SK-N-SH (cell line): ENCODE measurements around the gene DSCAML1. TPM values are rescaled to one million over a fixed set of nuclear protein-coding genes. Genes with fewer than 3 reads are reported as not detected.

Experiments used
- CTCF ChIA-PET: fragments of 300-600, 350-600 bp; formaldehyde crosslinking; extraction: SDS; loops from one replicate; lab custom pipeline; 2021; lab: Yijun Ruan, JAX
- POLR2A ChIA-PET: fragments of 350-600 bp; sonication (Branson Sonifier 250); formaldehyde crosslinking; extraction: SDS; loops from one replicate; lab custom pipeline; 2020; ENCODE audit warnings: antibody characterized with exemption, inconsistent platforms; lab: Yijun Ruan, JAX
- DNase-seq: peaks from one replicate; pipeline ENCODE4 v3.0.0; 2012
- H2AFZ ChIP-seq: fragments of 200-600 bp; sonication (generic); 2 replicates; pipeline ENCODE4 v1.8.1; 2016; ENCODE audit warnings: antibody characterized with exemption, mild to moderate bottlenecking, low read depth
- H3F3A ChIP-seq: fragments of 200-600 bp; sonication (generic); replicated peaks from 2 replicates; pipeline ENCODE3; 2016; ENCODE audit warnings: antibody characterized with exemption, mild to moderate bottlenecking; ENCODE audit not compliant: insufficient read depth
- H3K27ac ChIP-seq, 2 experiments: fragments of 200-500 bp in 1 of 2; fragments of 200-600 bp in 1 of 2; sonication (Bioruptor generic) in 1 of 2; sonication (generic), shearing (Covaris generic) in 1 of 2; 2 replicates each; pipeline versions ENCODE4 v1.5.1 to v1.6.1; 2014 to 2016; ENCODE audit warnings: low read depth in 2 of 2, inconsistent platforms in 1 of 2, low read length in 1 of 2, mild to moderate bottlenecking in 1 of 2, mixed read lengths in 1 of 2
- H3K27me3 ChIP-seq: fragments of 200-600 bp; sonication (generic), shearing (Covaris generic); 2 replicates; pipeline ENCODE4 v1.6.1; 2016; ENCODE audit warnings: mixed run types; ENCODE audit not compliant: insufficient read depth
- H3K36me3 ChIP-seq, 2 experiments: fragments of 200-500 bp in 1 of 2; fragments of 200-600 bp in 1 of 2; sonication (Bioruptor generic) in 1 of 2; sonication (generic) in 1 of 2; replicated peaks in 1 of 2; 2 replicates each; pipeline versions ENCODE3 to v1.5.1; 2014 to 2016; ENCODE audit warnings: low read length in 1 of 2, mild to moderate bottlenecking in 1 of 2; ENCODE audit not compliant: insufficient read depth in 2 of 2, control insufficient read depth in 1 of 2
- H3K4me1 ChIP-seq, 2 experiments: fragments of 200-500 bp in 1 of 2; fragments of 200-600 bp in 1 of 2; sonication (Bioruptor generic) in 1 of 2; sonication (generic), shearing (Covaris generic) in 1 of 2; 2 replicates each; pipeline versions ENCODE4 v1.5.1 to v1.6.1; 2014 to 2016; ENCODE audit warnings: low read depth in 1 of 2, low read length in 1 of 2, mixed run types in 1 of 2; ENCODE audit not compliant: insufficient read depth in 2 of 2, control insufficient read depth in 1 of 2
- H3K4me2 ChIP-seq: fragments of 200-600 bp; sonication (generic), shearing (Covaris generic); 2 replicates; pipeline ENCODE4 v1.6.1; 2017; ENCODE audit warnings: mixed run types
- H3K4me3 ChIP-seq, 2 experiments: fragments of 200-500 bp in 1 of 2; fragments of 200-600 bp in 1 of 2; sonication (Bioruptor generic) in 1 of 2; sonication (generic), shearing (Covaris generic) in 1 of 2; 2 replicates each; pipeline versions ENCODE4 v1.5.1 to v1.8.1; 2014 to 2016; ENCODE audit warnings: low read depth in 2 of 2, inconsistent platforms in 1 of 2, low read length in 1 of 2, mild to moderate bottlenecking in 1 of 2, mixed read lengths in 1 of 2, moderate library complexity in 1 of 2
- H3K79me2 ChIP-seq: fragments of 200-600 bp; sonication (generic); 2 replicates; pipeline ENCODE4 v1.8.1; 2017; ENCODE audit warnings: mild to moderate bottlenecking; ENCODE audit not compliant: insufficient read depth
- H3K9ac ChIP-seq: fragments of 200-600 bp; sonication (generic); 2 replicates; pipeline ENCODE4 v1.6.1; 2017; ENCODE audit warnings: mixed run types
- H3K9me2 ChIP-seq: fragments of 200-600 bp; sonication (generic); 2 replicates; pipeline ENCODE4 v1.6.1; 2017; ENCODE audit warnings: mixed run types
- H3K9me3 ChIP-seq: fragments of 200-600 bp; sonication (generic); 2 replicates; pipeline ENCODE4 v1.6.1; 2017; ENCODE audit warnings: mixed run types, mild to moderate bottlenecking, moderate library complexity
- H4K20me1 ChIP-seq: fragments of 200-600 bp; sonication (generic); 2 replicates; pipeline ENCODE4 v1.6.1; 2017; ENCODE audit warnings: mild to moderate bottlenecking, mixed run types; ENCODE audit not compliant: insufficient read depth
- CHD2 ChIP-seq: fragments of 150-350 bp; IDR thresholded peaks from 2 replicates; pipeline ENCODE4 v1.6.1; 2018; ENCODE audit warnings: low read length; ENCODE audit not compliant: partially characterized antibody
- CTCF ChIP-seq: fragments of 200-600 bp; sonication (generic); IDR thresholded peaks from 2 replicates; pipeline ENCODE4 v1.6.1; 2017; ENCODE audit warnings: antibody characterized with exemption, mild to moderate bottlenecking, moderate library complexity
- EZH2phosphoT487 ChIP-seq: fragments of 200-600 bp; sonication (generic); IDR thresholded peaks from 2 replicates; pipeline ENCODE4 v1.6.1; 2017; ENCODE audit warnings: low read depth, mixed run types, mild to moderate bottlenecking, antibody characterized with exemption, moderate library complexity, borderline replicate concordance
- FOSL2 ChIP-seq: IDR thresholded peaks from 2 replicates; pipeline ENCODE4 v1.4.0; 2012; ENCODE audit warnings: low read depth, mild to moderate bottlenecking, moderate library complexity, borderline replicate concordance
- FOXJ3 ChIP-seq: sonication (generic); formaldehyde crosslinking; IDR thresholded peaks from 2 replicates; pipeline ENCODE4 v1.5.1; 2020; ENCODE audit warnings: mild to moderate bottlenecking, missing genetic modification reagents
- FOXM1 ChIP-seq: IDR thresholded peaks from 2 replicates; pipeline ENCODE4 v1.4.0; 2012; ENCODE audit warnings: low read depth, mild to moderate bottlenecking
- GABPA ChIP-seq: IDR thresholded peaks from 2 replicates; pipeline ENCODE4 v1.4.0; 2012; ENCODE audit warnings: low read depth, mild to moderate bottlenecking
- GATA2 ChIP-seq: sonication (generic); formaldehyde crosslinking; IDR thresholded peaks from 2 replicates; pipeline ENCODE4 v1.5.0; 2020; ENCODE audit warnings: mild to moderate bottlenecking, missing genetic modification reagents
- MEF2A ChIP-seq: IDR thresholded peaks from 2 replicates; pipeline ENCODE4 v1.4.0; 2012; ENCODE audit warnings: low read depth, borderline replicate concordance
- RCOR1 ChIP-seq: fragments of 150-350 bp; IDR thresholded peaks from 2 replicates; pipeline ENCODE4 v1.6.1; 2017; ENCODE audit warnings: antibody characterized with exemption, low read length
- RFX5 ChIP-seq: IDR thresholded peaks from 2 replicates; pipeline ENCODE4 v1.6.1; 2012; ENCODE audit warnings: mild to moderate bottlenecking, improper control_type of control experiment, low read length
- RXRA ChIP-seq: IDR thresholded peaks from 2 replicates; pipeline ENCODE4 v1.4.0; 2012; ENCODE audit warnings: low read depth, mild to moderate bottlenecking, borderline replicate concordance
- SIN3A ChIP-seq: IDR thresholded peaks from 2 replicates; pipeline ENCODE4 v1.6.1; 2012; ENCODE audit warnings: low read depth, mild to moderate bottlenecking, low read length, moderate library complexity, borderline replicate concordance
- SMC3 ChIP-seq: IDR thresholded peaks from 2 replicates; pipeline ENCODE4 v1.6.1; 2012; ENCODE audit warnings: low read depth, low read length, improper control_type of control experiment
- TCF12 ChIP-seq: IDR thresholded peaks from 2 replicates; pipeline ENCODE4 v1.4.0; 2012
- TEAD4 ChIP-seq: IDR thresholded peaks from 2 replicates; pipeline ENCODE4 v1.4.0; 2012; ENCODE audit warnings: mild to moderate bottlenecking, borderline replicate concordance; ENCODE audit not compliant: insufficient read depth
- WGBS: methylation state at CpG from one replicate; pipeline ENCODE4 v1.1.6; 2017; ENCODE audit warnings: low lambda C conversion rate; 5-methylcytosine and 5-hydroxymethylcytosine counted together
- polyA plus RNA-seq, 3 experiments: library from polyadenylated mRNA; depleted of rRNA; stranded (reverse); fragments of >200 nt; gene quantifications; 2 replicates each; pipeline ENCODE4 v1.2.3, GENCODE V29; 2012
- TF ChIP-seq, protein P1 (sequence below): fragments of 150-350 bp; IDR thresholded peaks from 2 replicates; pipeline ENCODE4 v1.6.1; 2016; ENCODE audit warnings: mild to moderate bottlenecking, low read depth, low read length
- TF ChIP-seq, protein P2 (sequence below): fragments of 150-350 bp; IDR thresholded peaks from 2 replicates; pipeline ENCODE4 v1.6.1; 2017; ENCODE audit warnings: antibody characterized with exemption, low read length, low read depth, borderline replicate concordance
- TF ChIP-seq, protein P3 (sequence below): IDR thresholded peaks from 2 replicates; pipeline ENCODE4 v1.4.0; 2012; ENCODE audit warnings: low read depth, borderline replicate concordance
- TF ChIP-seq, protein P4 (sequence below): IDR thresholded peaks from 2 replicates; pipeline ENCODE4 v1.4.0; 2012; ENCODE audit warnings: low read depth, borderline replicate concordance

Gene DSCAML1
- polyA plus RNA-seq, 1 of the 3 experiments (the other 2 are of a cell fraction), result not detected

DNA sequence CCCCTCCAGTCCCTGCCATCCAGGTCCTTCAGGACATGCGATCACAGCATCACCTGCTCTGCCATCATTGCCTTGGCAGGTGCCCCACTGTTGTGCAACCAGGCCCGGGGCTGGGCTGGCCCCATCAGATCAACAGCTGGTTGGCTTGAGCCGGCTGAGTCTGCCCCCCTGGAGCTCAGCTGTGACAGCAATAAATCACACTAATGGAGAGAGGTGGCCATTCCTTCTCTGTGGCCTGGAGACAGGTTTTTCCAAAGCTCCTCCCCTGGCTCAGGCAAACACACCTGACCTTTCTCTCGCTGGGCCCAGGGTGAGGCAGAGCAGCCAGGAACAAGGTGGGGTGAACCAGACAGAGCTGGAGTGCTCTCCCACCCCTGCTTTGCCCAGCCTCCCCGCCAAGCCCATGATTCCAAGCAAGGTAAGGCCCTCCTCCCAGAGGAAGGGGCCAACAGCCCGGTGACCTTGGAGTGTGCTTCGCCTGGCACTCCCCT is 36.4 kb upstream of the DSCAML1 start:
- TF ChIP-seq RFX5, result no peak
- no peak for TF ChIP-seq SIN3A
- no peak for TF ChIP-seq CTCF
- no peak for TF ChIP-seq FOXM1
- no peak for TF ChIP-seq SMC3
- TF ChIP-seq, protein P1, sequence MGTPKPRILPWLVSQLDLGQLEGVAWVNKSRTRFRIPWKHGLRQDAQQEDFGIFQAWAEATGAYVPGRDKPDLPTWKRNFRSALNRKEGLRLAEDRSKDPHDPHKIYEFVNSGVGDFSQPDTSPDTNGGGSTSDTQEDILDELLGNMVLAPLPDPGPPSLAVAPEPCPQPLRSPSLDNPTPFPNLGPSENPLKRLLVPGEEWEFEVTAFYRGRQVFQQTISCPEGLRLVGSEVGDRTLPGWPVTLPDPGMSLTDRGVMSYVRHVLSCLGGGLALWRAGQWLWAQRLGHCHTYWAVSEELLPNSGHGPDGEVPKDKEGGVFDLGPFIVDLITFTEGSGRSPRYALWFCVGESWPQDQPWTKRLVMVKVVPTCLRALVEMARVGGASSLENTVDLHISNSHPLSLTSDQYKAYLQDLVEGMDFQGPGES, result no peak
- no peak for TF ChIP-seq FOXJ3 (CRISPR knock-in tag)
- no peak for TF ChIP-seq GATA2 (CRISPR knock-in tag)
- no peak for TF ChIP-seq RXRA
- no peak for TF ChIP-seq FOSL2
- TF ChIP-seq, protein P2, sequence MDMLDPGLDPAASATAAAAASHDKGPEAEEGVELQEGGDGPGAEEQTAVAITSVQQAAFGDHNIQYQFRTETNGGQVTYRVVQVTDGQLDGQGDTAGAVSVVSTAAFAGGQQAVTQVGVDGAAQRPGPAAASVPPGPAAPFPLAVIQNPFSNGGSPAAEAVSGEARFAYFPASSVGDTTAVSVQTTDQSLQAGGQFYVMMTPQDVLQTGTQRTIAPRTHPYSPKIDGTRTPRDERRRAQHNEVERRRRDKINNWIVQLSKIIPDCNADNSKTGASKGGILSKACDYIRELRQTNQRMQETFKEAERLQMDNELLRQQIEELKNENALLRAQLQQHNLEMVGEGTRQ, result no peak
- no peak for TF ChIP-seq TCF12
- no peak for TF ChIP-seq EZH2phosphoT487
- H3K27me3 ChIP-seq, result peaks cover 18% of the 10 kb centered on the region; the same call in 1 of the 2 replicates
- ChIA-PET POLR2A (interaction anchor here (0.9 kb wide), 1 partner anchor 113 kb away, joined by 3 read pairs; no protein-coding TSS in a partner anchor), CTCF (interaction anchor here (0.8 to 25.9 kb wide), 8 partner anchors 8 to 407 kb away, joined by 3 to 481 read pairs (median 18); partner anchors contain the start of gene FXYD2)
- H3K9me3 ChIP-seq, result no peaks in the 10 kb centered on the region
- no peak overlapping the region for H3K9ac ChIP-seq
- H3F3A ChIP-seq, result no peaks in the 10 kb centered on the region
- H3K27ac ChIP-seq, result no peak overlapping the region
- no peaks in the 10 kb centered on the region for H3K79me2 ChIP-seq
- H3K4me3 ChIP-seq, result no peak overlapping the region
- no peaks in the 10 kb centered on the region for H4K20me1 ChIP-seq
- no peak overlapping the region for H3K4me2 ChIP-seq
- peaks cover 0 to 6% of the 10 kb centered on the region in 2 experiments; a peak in 2 of 4 replicates for H3K4me1 ChIP-seq
- no peak overlapping the region for H2AFZ ChIP-seq
- peak; percentile 15 for DNase-seq
- no peaks in the 10 kb centered on the region for H3K9me2 ChIP-seq
- H3K36me3 ChIP-seq, result no peaks in the 10 kb centered on the region
- WGBS, result 39% methylated on average over 7 of the region's 7 CpGs

DNA sequence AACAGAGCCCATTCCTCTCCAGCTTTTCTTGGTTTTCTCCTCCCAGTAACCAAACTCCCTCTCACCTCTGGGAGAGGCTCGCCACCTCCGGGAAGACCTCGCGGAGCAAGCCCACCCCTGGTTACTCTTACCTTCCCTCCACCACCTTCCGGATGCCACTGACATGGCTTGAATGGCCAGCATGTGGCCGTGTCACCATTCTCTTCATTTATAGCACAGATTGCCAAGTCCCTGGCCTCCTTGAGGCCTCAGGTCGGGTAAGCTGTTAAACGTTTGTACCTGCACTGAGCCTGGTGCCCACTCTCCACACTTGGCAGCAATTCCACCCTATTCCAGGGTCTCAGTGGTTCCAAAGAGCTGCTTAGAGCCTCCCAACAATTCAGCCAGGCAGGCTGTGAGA is 35.5 kb upstream of the DSCAML1 start:
- Histone ChIP-seq H3K4me2 (no peak overlapping the region), H3K4me3 (no peak overlapping the region), H3K4me1 (peaks cover 0 to 6% of the 10 kb centered on the region in 2 experiments; a peak in 2 of 4 replicates), H2AFZ (no peak overlapping the region), H3K27me3 (peaks cover 13% of the 10 kb centered on the region; the same call in 1 of the 2 replicates), H3K9me3 (no peaks in the 10 kb centered on the region), H3K27ac (no peak overlapping the region), H3F3A (no peaks in the 10 kb centered on the region), H3K9ac (no peak overlapping the region), H3K36me3 (no peaks in the 10 kb centered on the region), H3K79me2 (no peaks in the 10 kb centered on the region), H4K20me1 (no peaks in the 10 kb centered on the region), H3K9me2 (no peaks in the 10 kb centered on the region)
- POLR2A ChIA-PET, result interaction anchor here (0.9 kb wide), 1 partner anchor 114 kb away, joined by 3 read pairs; no protein-coding TSS in a partner anchor
- CTCF ChIA-PET, result interaction anchor here (0.7 to 25.9 kb wide), 10 partner anchors 9 to 406 kb away, joined by 3 to 481 read pairs (median 9); no protein-coding TSS in a partner anchor
- WGBS, result 62% methylated on average over 7 of the region's 8 CpGs
- DNase-seq, result no peak
- TF ChIP-seq EZH2phosphoT487 (no peak), MEF2A (no peak), CHD2 (no peak), GATA2 (CRISPR knock-in tag) (no peak), GABPA (no peak), RCOR1 (no peak), TEAD4 (no peak)
- TF ChIP-seq, protein P2, result no peak
- TF ChIP-seq, protein P3, sequence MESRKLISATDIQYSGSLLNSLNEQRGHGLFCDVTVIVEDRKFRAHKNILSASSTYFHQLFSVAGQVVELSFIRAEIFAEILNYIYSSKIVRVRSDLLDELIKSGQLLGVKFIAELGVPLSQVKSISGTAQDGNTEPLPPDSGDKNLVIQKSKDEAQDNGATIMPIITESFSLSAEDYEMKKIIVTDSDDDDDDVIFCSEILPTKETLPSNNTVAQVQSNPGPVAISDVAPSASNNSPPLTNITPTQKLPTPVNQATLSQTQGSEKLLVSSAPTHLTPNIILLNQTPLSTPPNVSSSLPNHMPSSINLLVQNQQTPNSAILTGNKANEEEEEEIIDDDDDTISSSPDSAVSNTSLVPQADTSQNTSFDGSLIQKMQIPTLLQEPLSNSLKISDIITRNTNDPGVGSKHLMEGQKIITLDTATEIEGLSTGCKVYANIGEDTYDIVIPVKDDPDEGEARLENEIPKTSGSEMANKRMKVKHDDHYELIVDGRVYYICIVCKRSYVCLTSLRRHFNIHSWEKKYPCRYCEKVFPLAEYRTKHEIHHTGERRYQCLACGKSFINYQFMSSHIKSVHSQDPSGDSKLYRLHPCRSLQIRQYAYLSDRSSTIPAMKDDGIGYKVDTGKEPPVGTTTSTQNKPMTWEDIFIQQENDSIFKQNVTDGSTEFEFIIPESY, result no peak
- TF ChIP-seq, protein P4, sequence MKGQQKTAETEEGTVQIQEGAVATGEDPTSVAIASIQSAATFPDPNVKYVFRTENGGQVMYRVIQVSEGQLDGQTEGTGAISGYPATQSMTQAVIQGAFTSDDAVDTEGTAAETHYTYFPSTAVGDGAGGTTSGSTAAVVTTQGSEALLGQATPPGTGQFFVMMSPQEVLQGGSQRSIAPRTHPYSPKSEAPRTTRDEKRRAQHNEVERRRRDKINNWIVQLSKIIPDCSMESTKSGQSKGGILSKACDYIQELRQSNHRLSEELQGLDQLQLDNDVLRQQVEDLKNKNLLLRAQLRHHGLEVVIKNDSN, result no peak
